ENCODE results near the gene ACOT8. TPM values are rescaled to one million over a fixed set of nuclear protein-coding genes. Genes with fewer than 3 reads are reported as not detected.
A peak's percentile ranks its signal among the peaks of the same experiment; 100 is the strongest.

ACOT8 gene
- total and polyA plus RNA-seq, 2 donors (not counting 3 experiments of a cell fraction or from before 2014, with no cell fraction given): 15.5 to 50.9 TPM

- Histone ChIP-seq H3K4me2 (ENCODE audit: insufficient read depth, low read length) (no peak overlapping the region), H3K79me2 (ENCODE audit: control insufficient read depth, insufficient read depth, low read length) (peaks cover 20% of the 10 kb centered on the region), H3K36me3 (ENCODE audit: control insufficient read depth in 2 of 2, extremely low read depth in 1 of 2, insufficient read depth in 2 of 2, low read length in 2 of 2) (peaks cover 7 to 16% of the 10 kb centered on the region in 2 experiments), H3K9me3 (replicated peaks; ENCODE audit: control insufficient read depth, insufficient read depth, low read length) (no peaks in the 10 kb centered on the region), H3K27me3 (ENCODE audit: control insufficient read depth in 2 of 2, insufficient read depth in 2 of 2, low read length in 2 of 2) (no peaks in the 10 kb centered on the region), H4K20me1 (replicated peaks; ENCODE audit: control insufficient read depth, extremely low read depth, insufficient read depth, low read length) (no peaks in the 10 kb centered on the region), H2AFZ (ENCODE audit: low read depth, low read length) (no peak overlapping the region), H3K9ac (replicated peaks; ENCODE audit: extremely low read depth, insufficient read depth, low read length) (no peak overlapping the region), H3K9me1 (replicated peaks; ENCODE audit: control insufficient read depth, extremely low read depth, insufficient read depth, low read length) (no peaks in the 10 kb centered on the region), H3K27ac (ENCODE audit: insufficient read depth, low read depth, low read length) (no peak overlapping the region), H3K4me3 (replicated peaks in 1 of 3; ENCODE audit: insufficient read depth in 1 of 3, low read depth in 1 of 3, low read length in 3 of 3) (no peak overlapping the region), H3K4me1 (ENCODE audit: control insufficient read depth, extremely low read depth, insufficient read depth, low read length) (peaks cover 14% of the 10 kb centered on the region)
- dilution Hi-C loops (cut with MboI; ENCODE audit: extremely low pct_ligation_motif_present, low sequenced_read_pairs) (no loop called here), intact Hi-C loops (cut with micrococcal nuclease) (loop anchor here (10.0 kb wide), 2 partner anchors 274 to 554 kb away; partner anchors contain the start of gene NCOA5)
- POLR2A ChIA-PET: no interaction called here
- CTCF ChIA-PET: interaction anchor here (1.2 to 1.4 kb wide), 2 partner anchors 11 kb away, joined by 3 to 4 read pairs; no protein-coding TSS in a partner anchor
- BruUV-seq (replicated peaks): no TSS peak
- peak; percentile 72 for DNase-seq (ENCODE audit: low read depth, low spot score)
- FAIRE-seq: no peak
- TF ChIP-seq MAX (IDR thresholded peaks at IDR 0.05; ENCODE audit: insufficient read depth, insufficient read length) (no peak), GATA2 (IDR thresholded peaks at IDR 0.05; ENCODE audit: insufficient read depth, insufficient read length, low read depth, low read length) (no peak), CTCF (IDR thresholded peaks at IDR 0.05; ENCODE audit: extremely low read depth in 1 of 2, insufficient read depth in 1 of 2, low read depth in 1 of 2, low read length in 2 of 2) (no peak), POLR2AphosphoS5 (IDR thresholded peaks at IDR 0.05; ENCODE audit: insufficient read depth, low read depth, low read length) (no peak), MYC (IDR thresholded peaks at IDR 0.05; ENCODE audit: low read depth, low read length) (no peak), FOS (IDR thresholded peaks at IDR 0.05; ENCODE audit: borderline replicate concordance, insufficient read depth, low read length) (no peak), POLR2A (IDR thresholded peaks at IDR 0.05; ENCODE audit: low read depth, low read length) (no peak), JUN (IDR thresholded peaks at IDR 0.05; ENCODE audit: borderline replicate concordance, insufficient read depth, insufficient read length, low read depth) (no peak), EZH2 (IDR thresholded peaks at IDR 0.05; ENCODE audit: borderline replicate concordance, low read depth, low read length, severe bottlenecking) (no peak)
Observed at GRCh38 chr20:45810191-45810970, 46.8 kb downstream of the ACOT8 start.
